DOHH2 (cell line): ENCODE data around the gene EML4.

Source experiments
- H3F3A ChIP-seq: fragments of 200-600 bp; sonication (generic), shearing (Covaris generic); 2 replicates; pipeline ENCODE4 v1.6.0; 2016; ENCODE audit warnings: antibody characterized with exemption, mild to moderate bottlenecking; ENCODE audit not compliant: control insufficient read depth, insufficient read depth
- H3K27ac ChIP-seq: fragments of 200-600 bp; sonication (generic); 2 replicates; pipeline ENCODE4 v1.5.1; 2014; ENCODE audit warnings: low read depth, mild to moderate bottlenecking, low read length, moderate library complexity
- H3K27me3 ChIP-seq: fragments of 200-600 bp; sonication (generic); 2 replicates; pipeline ENCODE4 v1.6.1; 2014; ENCODE audit warnings: mild to moderate bottlenecking, low read length, mixed read lengths; ENCODE audit not compliant: control insufficient read depth
- H3K36me3 ChIP-seq: fragments of 200-600 bp; sonication (generic); 2 replicates; pipeline ENCODE4 v1.6.1; 2014; ENCODE audit warnings: mild to moderate bottlenecking, low read length, moderate library complexity, mixed read lengths; ENCODE audit not compliant: control insufficient read depth
- H3K4me1 ChIP-seq: fragments of 200-600 bp; sonication (generic); 2 replicates; pipeline ENCODE4 v1.6.1; 2014; ENCODE audit warnings: mild to moderate bottlenecking, low read length, mixed read lengths; ENCODE audit not compliant: control insufficient read depth
- H3K4me2 ChIP-seq: fragments of 200-600 bp; sonication (generic); 2 replicates; pipeline ENCODE4 v1.6.0; 2014; ENCODE audit warnings: mild to moderate bottlenecking, low read length, moderate library complexity
- H3K4me3 ChIP-seq: fragments of 200-600 bp; sonication (generic); 2 replicates; pipeline ENCODE4 v1.5.1; 2014; ENCODE audit warnings: mild to moderate bottlenecking, low read length, mixed read lengths
- H3K79me2 ChIP-seq: fragments of 200-600 bp; sonication (generic); 2 replicates; pipeline ENCODE4 v1.6.1; 2014; ENCODE audit warnings: mild to moderate bottlenecking, low read length, mixed read lengths; ENCODE audit not compliant: control insufficient read depth
- H3K9me2 ChIP-seq: fragments of 200-600 bp; sonication (generic); replicated peaks from 2 replicates; pipeline ENCODE4 v1.6.1; 2014; ENCODE audit warnings: mild to moderate bottlenecking, low read length, mixed read lengths; ENCODE audit not compliant: control insufficient read depth
- H3K9me3 ChIP-seq: fragments of 200-600 bp; sonication (generic); 2 replicates; pipeline ENCODE4 v1.6.1; 2014; ENCODE audit warnings: antibody characterized with exemption, low read length, mixed read lengths; ENCODE audit not compliant: control insufficient read depth, insufficient read depth
- H4K20me1 ChIP-seq: fragments of 200-600 bp; sonication (generic); 2 replicates; pipeline ENCODE4 v1.6.0; 2014; ENCODE audit warnings: low read depth, mild to moderate bottlenecking, antibody characterized with exemption, low read length, moderate library complexity; ENCODE audit not compliant: control insufficient read depth, insufficient read depth
- EZH2phosphoT487 ChIP-seq: fragments of 200-600 bp; sonication (generic); IDR thresholded peaks from 2 replicates; pipeline ENCODE4 v1.6.1; 2017; ENCODE audit warnings: borderline replicate concordance, mild to moderate bottlenecking, antibody characterized with exemption, low read length, moderate library complexity, mixed read lengths
- TF ChIP-seq, protein P1 (sequence below): fragments of 200-600 bp; sonication (generic); IDR thresholded peaks from one replicate; pipeline ENCODE4 v1.5.1; 2014; ENCODE audit warnings: antibody characterized with exemption, mild to moderate bottlenecking, low read depth, low read length; ENCODE audit not compliant: poor library complexity, severe bottlenecking

The EML4 gene

DNA sequence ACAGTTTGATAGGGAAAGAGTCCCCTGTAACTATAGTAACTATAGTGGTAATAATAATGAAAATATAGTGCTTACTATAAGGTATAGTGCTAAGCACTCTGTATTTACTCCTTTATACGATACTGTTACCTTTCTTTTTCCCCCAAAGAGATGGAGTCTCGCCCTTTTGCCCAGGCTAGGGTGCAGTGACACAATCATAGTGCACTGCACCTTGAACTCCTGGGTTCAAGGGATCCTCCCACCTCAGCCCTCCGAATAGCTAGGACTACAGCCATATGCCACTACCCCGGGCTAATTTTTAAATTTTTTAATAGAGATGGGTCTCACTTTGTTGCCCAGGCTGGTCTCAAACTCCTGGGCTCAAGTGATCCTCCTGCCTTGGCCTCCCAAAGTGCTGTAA is 34.6 kb downstream of the EML4 start:
- Histone ChIP-seq H4K20me1 (0 out of 2 replicates have a peak, but pooled peaks cover 6% of the 10 kb centered on the region), H3K4me2 (no peak overlapping the region), H3K9me3 (no peaks in the 10 kb centered on the region), H3K4me1 (no peaks in the 10 kb centered on the region), H3K79me2 (peaks cover 7% of the 10 kb centered on the region; the same call in 1 of the 2 replicates), H3K27ac (no peak overlapping the region), H3K27me3 (no peaks in the 10 kb centered on the region), H3K36me3 (no peaks in the 10 kb centered on the region), H3K9me2 (no peaks in the 10 kb centered on the region), H3F3A (no peaks in the 10 kb centered on the region), H3K4me3 (no peak overlapping the region)
- TF ChIP-seq, protein P1, sequence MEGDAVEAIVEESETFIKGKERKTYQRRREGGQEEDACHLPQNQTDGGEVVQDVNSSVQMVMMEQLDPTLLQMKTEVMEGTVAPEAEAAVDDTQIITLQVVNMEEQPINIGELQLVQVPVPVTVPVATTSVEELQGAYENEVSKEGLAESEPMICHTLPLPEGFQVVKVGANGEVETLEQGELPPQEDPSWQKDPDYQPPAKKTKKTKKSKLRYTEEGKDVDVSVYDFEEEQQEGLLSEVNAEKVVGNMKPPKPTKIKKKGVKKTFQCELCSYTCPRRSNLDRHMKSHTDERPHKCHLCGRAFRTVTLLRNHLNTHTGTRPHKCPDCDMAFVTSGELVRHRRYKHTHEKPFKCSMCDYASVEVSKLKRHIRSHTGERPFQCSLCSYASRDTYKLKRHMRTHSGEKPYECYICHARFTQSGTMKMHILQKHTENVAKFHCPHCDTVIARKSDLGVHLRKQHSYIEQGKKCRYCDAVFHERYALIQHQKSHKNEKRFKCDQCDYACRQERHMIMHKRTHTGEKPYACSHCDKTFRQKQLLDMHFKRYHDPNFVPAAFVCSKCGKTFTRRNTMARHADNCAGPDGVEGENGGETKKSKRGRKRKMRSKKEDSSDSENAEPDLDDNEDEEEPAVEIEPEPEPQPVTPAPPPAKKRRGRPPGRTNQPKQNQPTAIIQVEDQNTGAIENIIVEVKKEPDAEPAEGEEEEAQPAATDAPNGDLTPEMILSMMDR = no peak
- TF ChIP-seq EZH2phosphoT487 = no peak

DNA sequence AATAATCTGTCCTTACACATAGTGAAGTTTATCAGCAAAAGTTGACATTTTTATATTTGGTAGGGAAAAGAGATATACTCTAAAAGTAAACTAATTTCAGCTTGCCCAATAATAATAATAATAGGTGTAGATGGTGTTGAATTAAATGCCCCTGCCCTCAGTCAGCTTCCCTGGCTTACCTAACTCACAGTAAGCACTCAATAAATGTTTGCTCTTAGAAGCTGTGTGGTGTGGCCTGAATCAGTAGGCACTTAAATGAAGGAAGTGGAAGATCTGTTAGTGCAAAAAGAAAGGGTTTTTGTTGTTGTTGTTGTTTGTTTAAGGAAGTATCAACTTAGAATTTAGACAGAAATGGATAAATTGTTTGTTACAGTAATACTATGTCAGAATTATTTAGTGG is 36.2 kb downstream of the EML4 start:
- H3K4me2 ChIP-seq = no peak overlapping the region
- no peak overlapping the region for H3K4me3 ChIP-seq
- no peak overlapping the region for H3K27ac ChIP-seq
- no peaks in the 10 kb centered on the region for H3K9me2 ChIP-seq
- no peaks in the 10 kb centered on the region for H3K36me3 ChIP-seq
- no peaks in the 10 kb centered on the region; the same call in 1 of the 2 replicates for H3K79me2 ChIP-seq
- no peak for TF ChIP-seq EZH2phosphoT487
- TF ChIP-seq, protein P1 = no peak
- H4K20me1 ChIP-seq = no peaks in the 10 kb centered on the region
- no peaks in the 10 kb centered on the region for H3K27me3 ChIP-seq
- no peaks in the 10 kb centered on the region for H3K9me3 ChIP-seq
- H3F3A ChIP-seq = no peaks in the 10 kb centered on the region
- no peaks in the 10 kb centered on the region for H3K4me1 ChIP-seq

DNA sequence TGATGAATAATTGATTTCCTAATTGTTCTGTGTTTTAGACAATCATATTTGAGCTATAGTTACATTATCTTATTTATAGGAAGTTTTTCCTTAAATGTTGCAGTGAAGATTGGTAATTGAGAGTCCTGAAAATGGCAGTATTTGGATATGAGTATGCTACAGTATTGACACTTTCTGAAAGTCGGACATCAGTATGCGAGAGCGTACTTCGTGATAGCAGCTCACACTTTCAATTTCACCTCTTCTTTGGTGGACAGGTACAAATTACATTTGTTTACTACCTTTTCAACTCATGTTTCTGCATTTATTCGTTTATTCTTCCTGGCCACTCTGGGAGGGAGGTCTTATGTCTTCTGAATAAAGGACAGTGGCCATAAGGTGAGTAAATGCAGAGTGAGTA is 38.7 kb downstream of the EML4 start:
- Histone ChIP-seq H3K4me3 (no peak overlapping the region), H3K27ac (no peak overlapping the region), H3K9me3 (no peaks in the 10 kb centered on the region), H3K4me2 (no peak overlapping the region), H3K4me1 (no peaks in the 10 kb centered on the region), H3K79me2 (peaks cover 3% of the 10 kb centered on the region), H4K20me1 (no peaks in the 10 kb centered on the region), H3K27me3 (no peaks in the 10 kb centered on the region), H3K9me2 (no peaks in the 10 kb centered on the region), H3F3A (no peaks in the 10 kb centered on the region), H3K36me3 (no peaks in the 10 kb centered on the region)
- TF ChIP-seq EZH2phosphoT487 = no peak
- TF ChIP-seq, protein P1 = no peak
